H9 (cell line): ENCODE data around the gene FBN1. TPM values are rescaled to one million over a fixed set of nuclear protein-coding genes. Genes with fewer than 3 reads are reported as not detected.

Source experiments
- DNase-seq: peaks from one replicate; pipeline ENCODE4 v3.0.0-alpha.2; 2017
- H2AFZ ChIP-seq: one replicate; pipeline ENCODE4 v1.6.1; 2013; ENCODE audit warnings: mild to moderate bottlenecking, low read length, control low read depth, moderate library complexity
- H2AK5ac ChIP-seq: 2 replicates; pipeline ENCODE4 v1.6.1; 2013; ENCODE audit warnings: low read length, control low read depth, mixed read lengths; ENCODE audit not compliant: insufficient read length
- H2BK120ac ChIP-seq: one replicate; pipeline ENCODE4 v1.6.1; 2013; ENCODE audit warnings: low read depth, mild to moderate bottlenecking, low read length, control low read depth, inconsistent platforms; ENCODE audit not compliant: poor library complexity, severe bottlenecking
- H2BK12ac ChIP-seq: 2 replicates; pipeline ENCODE4 v1.6.1; 2013; ENCODE audit warnings: low read length, control low read depth, mixed read lengths, low read depth; ENCODE audit not compliant: insufficient read length
- H2BK15ac ChIP-seq: 2 replicates; pipeline ENCODE4 v1.6.1; 2013; ENCODE audit warnings: low read depth, low read length, control low read depth
- H2BK20ac ChIP-seq: one replicate; pipeline ENCODE4 v1.6.1; 2013; ENCODE audit warnings: low read depth, mild to moderate bottlenecking, low read length, control low read depth, inconsistent platforms; ENCODE audit not compliant: poor library complexity, severe bottlenecking
- H2BK5ac ChIP-seq: 2 replicates; pipeline ENCODE4 v1.6.1; 2013; ENCODE audit warnings: low read length, control low read depth, mixed read lengths; ENCODE audit not compliant: insufficient read length
- H3K14ac ChIP-seq: 2 replicates; pipeline ENCODE4 v1.6.1; 2013; ENCODE audit warnings: low read length, control low read depth; ENCODE audit not compliant: insufficient read depth
- H3K18ac ChIP-seq: 2 replicates; pipeline ENCODE4 v1.6.1; 2013; ENCODE audit warnings: low read depth, mild to moderate bottlenecking, mixed read lengths, low read length, control low read depth; ENCODE audit not compliant: insufficient read length
- H3K23ac ChIP-seq: 2 replicates; pipeline ENCODE4 v1.6.1; 2013; ENCODE audit warnings: low read length, control low read depth, mixed read lengths, low read depth; ENCODE audit not compliant: insufficient read length
- H3K23me2 ChIP-seq: 2 replicates; pipeline ENCODE4 v1.6.1; 2013; ENCODE audit warnings: low read depth, mild to moderate bottlenecking, mixed read lengths, low read length, control low read depth; ENCODE audit not compliant: insufficient read length, poor library complexity, severe bottlenecking
- H3K27ac ChIP-seq: 2 replicates; pipeline ENCODE4 v1.5.1; 2013; ENCODE audit warnings: low read length, control low read depth, mixed read lengths, low read depth; ENCODE audit not compliant: insufficient read length
- H3K27me3 ChIP-seq: 2 replicates; pipeline ENCODE4 v1.6.1; 2013; ENCODE audit warnings: low read length, control low read depth, inconsistent platforms; ENCODE audit not compliant: insufficient read depth
- H3K4ac ChIP-seq: 2 replicates; pipeline ENCODE4 v1.6.1; 2013; ENCODE audit warnings: low read depth, mild to moderate bottlenecking, control low read depth, inconsistent platforms, low read length, moderate library complexity
- H3K4me1 ChIP-seq: 2 replicates; pipeline ENCODE4 v1.6.1; 2013; ENCODE audit warnings: low read length, control low read depth, inconsistent platforms; ENCODE audit not compliant: insufficient read depth
- H3K4me2 ChIP-seq: 2 replicates; pipeline ENCODE4 v1.6.1; 2013; ENCODE audit warnings: low read length, control low read depth, mixed read lengths; ENCODE audit not compliant: insufficient read length, insufficient read depth
- H3K56ac ChIP-seq: 2 replicates; pipeline ENCODE4 v1.6.1; 2013; ENCODE audit warnings: low read depth, mild to moderate bottlenecking, mixed read lengths, low read length, control low read depth; ENCODE audit not compliant: insufficient read length
- H3K79me1 ChIP-seq: 2 replicates; pipeline ENCODE4 v1.6.1; 2013; ENCODE audit warnings: low read depth, mild to moderate bottlenecking, moderate library complexity, low read length, control low read depth, inconsistent platforms; ENCODE audit not compliant: insufficient read depth, poor library complexity, severe bottlenecking
- H3K79me2 ChIP-seq: 2 replicates; pipeline ENCODE4 v1.6.1; 2013; ENCODE audit warnings: low read length, control low read depth, inconsistent platforms; ENCODE audit not compliant: insufficient read depth
- H3K9ac ChIP-seq: 2 replicates; pipeline ENCODE4 v1.6.1; 2013; ENCODE audit warnings: low read length, control low read depth, mixed read lengths; ENCODE audit not compliant: insufficient read length; ENCODE audit errors: extremely low read depth
- H3K9me3 ChIP-seq: one replicate; pipeline ENCODE4 v1.6.1; 2013; ENCODE audit warnings: low read depth, low read length, inconsistent platforms; ENCODE audit not compliant: control insufficient read depth
- H3T11ph ChIP-seq: one replicate; pipeline ENCODE4 v1.6.1; 2013; ENCODE audit warnings: mild to moderate bottlenecking, low read length, control low read depth, inconsistent platforms
- H4K20me1 ChIP-seq: one replicate; pipeline ENCODE4 v1.6.1; 2013; ENCODE audit not compliant: control insufficient read depth, insufficient read length, insufficient read depth
- H4K5ac ChIP-seq: 2 replicates; pipeline ENCODE4 v1.6.1; 2013; ENCODE audit warnings: low read depth, mild to moderate bottlenecking, mixed read lengths, low read length, control low read depth; ENCODE audit not compliant: insufficient read length
- H4K8ac ChIP-seq: replicated peaks from 2 replicates; pipeline ENCODE4 v1.6.1; 2013; ENCODE audit warnings: low read length, control low read depth, mixed read lengths, low read depth; ENCODE audit not compliant: insufficient read length
- H4K91ac ChIP-seq: 2 replicates; pipeline ENCODE4 v1.6.1; 2013; ENCODE audit warnings: low read depth, mild to moderate bottlenecking, moderate library complexity, mixed read lengths, low read length, control low read depth; ENCODE audit not compliant: insufficient read length
- H3K27ac Mint-ChIP-seq, 3 experiments: 2 replicates in 2 of 3; 3 replicates in 1 of 3; pipeline ENCODE4 v1.8.0; 2020 to 2021; ENCODE audit warnings: mixed read lengths in 3 of 3, mild to moderate bottlenecking in 1 of 3, moderate library complexity in 1 of 3
- H3K27me3 Mint-ChIP-seq: 2 replicates; pipeline ENCODE4 v1.8.0; 2021; ENCODE audit warnings: low read depth, mild to moderate bottlenecking, moderate library complexity, mixed read lengths
- H3K36me3 Mint-ChIP-seq, 3 experiments: 2 replicates in 2 of 3; 3 replicates in 1 of 3; pipeline ENCODE4 v1.8.0; 2020 to 2021; ENCODE audit warnings: low read depth in 3 of 3, mixed read lengths in 3 of 3; ENCODE audit not compliant: insufficient read depth in 1 of 3
- H3K4me1 Mint-ChIP-seq, 2 experiments: 2 replicates each; pipeline ENCODE4 v1.8.0; 2020; ENCODE audit warnings: mixed read lengths in 2 of 2
- H3K4me3 Mint-ChIP-seq, 2 experiments: 2 replicates in 1 of 2; 3 replicates in 1 of 2; pipeline ENCODE4 v1.8.0; 2020 to 2021; ENCODE audit warnings: mild to moderate bottlenecking in 2 of 2, mixed read lengths in 2 of 2, moderate library complexity in 1 of 2
- H3K9me3 Mint-ChIP-seq, 2 experiments: 2 replicates in 1 of 2; 3 replicates in 1 of 2; pipeline ENCODE4 v1.8.0; 2020; ENCODE audit warnings: mild to moderate bottlenecking in 2 of 2, mixed read lengths in 2 of 2, moderate library complexity in 1 of 2
- WGBS: extraction: QIAGEN DNeasy Blood & Tissue Kit; methylation state at CpG from one replicate; pipeline ENCODE4 v1.1.7; 2013; ENCODE audit warnings: missing lambda C conversion rate, low lambda C conversion rate, mixed read lengths; ENCODE audit not compliant: insufficient read length; ENCODE audit errors: extremely low coverage; 5-methylcytosine and 5-hydroxymethylcytosine counted together
- total RNA-seq: library from RNA; stranded (reverse); gene quantifications from 2 replicates; pipeline ENCODE4 v1.2.1, GENCODE V29; 2021
- TF ChIP-seq, protein P1 (sequence below): fragments of 200-600 bp; sonication (generic); conservative IDR thresholded peaks from 3 replicates; pipeline ENCODE4 v1.8.0; 2021; ENCODE audit warnings: antibody characterized with exemption, mild to moderate bottlenecking

Gene FBN1
- total RNA-seq, 1 experiment from 2014 or later, result 3.6 TPM

- no peak overlapping the region for H4K5ac ChIP-seq
- no peak overlapping the region for H4K8ac ChIP-seq
- H3K56ac ChIP-seq, result no peak overlapping the region
- no peak overlapping the region for H3T11ph ChIP-seq
- no peak overlapping the region for H3K14ac ChIP-seq
- no peaks in the 10 kb centered on the region for H3K79me1 ChIP-seq
- no peak overlapping the region for H2BK12ac ChIP-seq
- no peaks in the 10 kb centered on the region for H3K79me2 ChIP-seq
- no peak overlapping the region for H3K27ac ChIP-seq
- H2AFZ ChIP-seq, result no peak overlapping the region
- H2BK20ac ChIP-seq, result no peak overlapping the region
- H2BK120ac ChIP-seq, result no peak overlapping the region
- peaks cover 0 to 2% (median 0%) of the 10 kb centered on the region in 3 experiments; a peak in 1 of 7 replicates for H3K36me3 Mint-ChIP-seq
- no peak overlapping the region for H4K91ac ChIP-seq
- no peaks in the 10 kb centered on the region for H3K9me3 Mint-ChIP-seq
- H3K4me3 Mint-ChIP-seq, result no peak overlapping the region
- H2BK5ac ChIP-seq, result no peak overlapping the region
- no CpG with 5 or more reads among the region's 4 CpGs for WGBS
- no peaks in the 10 kb centered on the region for H3K4me1 ChIP-seq
- H3K9me3 ChIP-seq, result no peaks in the 10 kb centered on the region
- H3K9ac ChIP-seq, result no peak overlapping the region
- no peak overlapping the region for H3K23ac ChIP-seq
- H3K4ac ChIP-seq, result no peak overlapping the region
- no peak overlapping the region for H3K27ac Mint-ChIP-seq
- no peaks in the 10 kb centered on the region for H4K20me1 ChIP-seq
- H2AK5ac ChIP-seq, result no peak overlapping the region
- no peak for DNase-seq
- H2BK15ac ChIP-seq, result no peak overlapping the region
- no peak overlapping the region for H3K18ac ChIP-seq
- H3K27me3 Mint-ChIP-seq, result no peaks in the 10 kb centered on the region
- TF ChIP-seq, protein P1, sequence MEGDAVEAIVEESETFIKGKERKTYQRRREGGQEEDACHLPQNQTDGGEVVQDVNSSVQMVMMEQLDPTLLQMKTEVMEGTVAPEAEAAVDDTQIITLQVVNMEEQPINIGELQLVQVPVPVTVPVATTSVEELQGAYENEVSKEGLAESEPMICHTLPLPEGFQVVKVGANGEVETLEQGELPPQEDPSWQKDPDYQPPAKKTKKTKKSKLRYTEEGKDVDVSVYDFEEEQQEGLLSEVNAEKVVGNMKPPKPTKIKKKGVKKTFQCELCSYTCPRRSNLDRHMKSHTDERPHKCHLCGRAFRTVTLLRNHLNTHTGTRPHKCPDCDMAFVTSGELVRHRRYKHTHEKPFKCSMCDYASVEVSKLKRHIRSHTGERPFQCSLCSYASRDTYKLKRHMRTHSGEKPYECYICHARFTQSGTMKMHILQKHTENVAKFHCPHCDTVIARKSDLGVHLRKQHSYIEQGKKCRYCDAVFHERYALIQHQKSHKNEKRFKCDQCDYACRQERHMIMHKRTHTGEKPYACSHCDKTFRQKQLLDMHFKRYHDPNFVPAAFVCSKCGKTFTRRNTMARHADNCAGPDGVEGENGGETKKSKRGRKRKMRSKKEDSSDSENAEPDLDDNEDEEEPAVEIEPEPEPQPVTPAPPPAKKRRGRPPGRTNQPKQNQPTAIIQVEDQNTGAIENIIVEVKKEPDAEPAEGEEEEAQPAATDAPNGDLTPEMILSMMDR, result no peak
- no peak overlapping the region for H3K4me2 ChIP-seq
- no peaks in the 10 kb centered on the region for H3K23me2 ChIP-seq
- H3K27me3 ChIP-seq, result no peaks in the 10 kb centered on the region
- peaks cover 7 to 18% of the 10 kb centered on the region in 2 experiments for H3K4me1 Mint-ChIP-seq
Measured at GRCh38 chr15:48470096-48470495, 175.4 kb downstream of the FBN1 start.
